Endometrial microvascular endothelial cells (primary cell): ENCODE measurements around the gene AIF1L. TPM values are rescaled to one million over a fixed set of nuclear protein-coding genes. Genes with fewer than 3 reads are reported as not detected.

Experiments used
- in situ Hi-C: cut with HindIII; loops from 2 replicates; pipeline ENCODE4 v1.10.0; 2017; ENCODE audit warnings: low sequenced_read_pairs, low pct_unique_long_range_greater_than_20kb; ENCODE audit errors: inconsistent ontology term
- total RNA-seq: library from RNA; depleted of rRNA; stranded (reverse); fragments of >200 nt; gene quantifications from one replicate; pipeline ENCODE4 v1.2.3, GENCODE V29; 2015; ENCODE audit errors: inconsistent ontology term

AIF1L gene
- total RNA-seq, 1 donor from 2014 or later, result 1.2 TPM

- in situ Hi-C loops, result no loop called here
Measured at GRCh38 chr9:131072871-131073237, 23.5 kb upstream of the AIF1L start.

- in situ Hi-C loops, result no loop called here
Measured at GRCh38 chr9:131076347-131077195, 19.8 kb upstream of the AIF1L start.

- in situ Hi-C loops, result no loop called here
Measured at GRCh38 chr9:131078427-131079366, 17.6 kb upstream of the AIF1L start.

- in situ Hi-C loops, result no loop called here
Measured at GRCh38 chr9:131080589-131080988, 15.7 kb upstream of the AIF1L start.

- in situ Hi-C loops, result no loop called here
Measured at GRCh38 chr9:131081868-131082267, 14.5 kb upstream of the AIF1L start.

- in situ Hi-C loops, result no loop called here
Measured at GRCh38 chr9:131082774-131083512, 13.4 kb upstream of the AIF1L start.

- in situ Hi-C loops, result no loop called here
Measured at GRCh38 chr9:131084661-131085369, 11.5 kb upstream of the AIF1L start.

GRCh38 chr9:131085370-131086122 is 10.8 kb upstream of the AIF1L start:
- in situ Hi-C loops, result no loop called here

- in situ Hi-C loops, result no loop called here
Measured at GRCh38 chr9:131087354-131087893, 8.9 kb upstream of the AIF1L start.

GRCh38 chr9:131090025-131090787 is 6.1 kb upstream of the AIF1L start:
- in situ Hi-C loops, result no loop called here

- in situ Hi-C loops, result no loop called here
Measured at GRCh38 chr9:131091352-131091992, 4.9 kb upstream of the AIF1L start.

- in situ Hi-C loops, result no loop called here
Measured at GRCh38 chr9:131092030-131092429, 4.3 kb upstream of the AIF1L start.

- in situ Hi-C loops, result no loop called here
Measured at GRCh38 chr9:131092548-131093440, 3.5 kb upstream of the AIF1L start.

GRCh38 chr9:131094015-131094414 is 2.3 kb upstream of the AIF1L start:
- in situ Hi-C loops, result no loop called here

GRCh38 chr9:131094622-131095021 is 1.7 kb upstream of the AIF1L start:
- in situ Hi-C loops, result no loop called here
